ENCODE data around the gene MFRP. TPM values are rescaled to one million over a fixed set of nuclear protein-coding genes. Genes with fewer than 3 reads are reported as not detected.

The MFRP gene
- total and polyA plus RNA-seq, 9 of the 15 experiments (the other 6 are each of a cell fraction or from before 2014, with no cell fraction given) = not detected

GRCh38 chr11:119338318-119338890 lies 8.1 kb downstream of the MFRP start:
- ChIA-PET POLR2A (interaction anchor here (0.6 to 2.6 kb wide), 21 partner anchors 10 to 450 kb away, joined by 3 to 22 read pairs (median 5); partner anchors contain the start of genes C2CD2L, MCAM and USP2), CTCF (ENCODE audit: low intra/inter-chr PET ratio) (interaction anchor here (0.7 to 1.5 kb wide), 3 partner anchors 134 to 432 kb away, joined by 3 to 6 read pairs (median 3); no protein-coding TSS in a partner anchor)
- FAIRE-seq = peak; percentile 88
- H3K9me1 ChIP-seq (ENCODE audit: control insufficient read depth, insufficient read depth, low read length) = no peaks in the 10 kb centered on the region
- H2AFZ ChIP-seq (ENCODE audit: low read depth, low read length) = no peak overlapping the region
- H3K9ac ChIP-seq (ENCODE audit: insufficient read depth in 1 of 2, low read depth in 2 of 2, low read length in 2 of 2) = peak overlapping the region in 1 of 2 experiments; percentile 23; a peak in 1 of 4 replicates
- 2% methylated on average over 16 of the region's 17 CpGs for WGBS (ENCODE audit: insufficient coverage, low coverage, missing lambda C conversion rate)
- H3K9me3 ChIP-seq (replicated peaks; ENCODE audit: control insufficient read depth, insufficient read depth, low read depth, low read length) = no peaks in the 10 kb centered on the region
- peak overlapping the region; percentile 66 for H3K4me2 ChIP-seq (ENCODE audit: insufficient read depth, low read length)
- in situ Hi-C loops (cut with MboI) (no loop called here), intact Hi-C loops (cut with micrococcal nuclease) (loop anchor here (2.0 to 5.0 kb wide), 2 partner anchors 34 to 136 kb away; no protein-coding TSS in a partner anchor)
- H3K36me3 ChIP-seq (ENCODE audit: control insufficient read depth, insufficient read depth, low read length) = peaks cover 17% of the 10 kb centered on the region; the same call in 1 of the 3 replicates
- no peaks in the 10 kb centered on the region for H4K20me1 ChIP-seq (replicated peaks; ENCODE audit: control insufficient read depth, insufficient read depth, low read length)
- ATAC-seq = peak; percentile 73
- H3K27me3 ChIP-seq (ENCODE audit: control insufficient read depth in 2 of 2, insufficient read depth in 2 of 2, low read length in 2 of 2) = peaks cover 0 to 14% of the 10 kb centered on the region in 2 experiments; a peak in 3 of 5 replicates
- H3K4me3 ChIP-seq = no peak overlapping the region
- 0 out of 3 replicates have a peak overlapping the region, but pooled peaks have one; percentile 23 for H3K27ac ChIP-seq (ENCODE audit: extremely low read depth, low read depth, low read length)
- peak; percentile 74 to 89 (median 82) for DNase-seq (ENCODE audit: extremely low read depth in 1 of 4, low spot score in 3 of 4)
- peaks cover 30% of the 10 kb centered on the region for H3K79me2 ChIP-seq (ENCODE audit: control insufficient read depth, insufficient read depth, low read length)
- no TSS peak for BruUV-seq (replicated peaks)
- peaks cover 23 to 70% of the 10 kb centered on the region in 2 experiments; a peak in 4 of 5 replicates for H3K4me1 ChIP-seq (replicated peaks in 1 of 2; ENCODE audit: control insufficient read depth in 2 of 2, insufficient read depth in 2 of 2, low read length in 2 of 2)
- TF ChIP-seq RCOR1 (IDR thresholded peaks at IDR 0.05; ENCODE audit: borderline replicate concordance in 1 of 2, low read depth in 2 of 2, low read length in 2 of 2) (peak in 1 of 2 experiments; percentile 30; a peak in 1 of 4 replicates), XRCC5 (IDR thresholded peaks at IDR 0.05; ENCODE audit: low read depth, low read length) (peak; percentile 70; the same call in 1 of the 2 replicates), FOSL1 (tag; conservative IDR thresholded peaks at IDR 0.05) (0 out of 2 replicates have a peak, but pooled peaks have one; percentile 12), SMARCA4 (IDR thresholded peaks at IDR 0.05) (no peak), STAT6 (CRISPR knock-in tag; IDR thresholded peaks at IDR 0.05) (no peak), TBL1XR1 (IDR thresholded peaks at IDR 0.05; ENCODE audit: low read length in 2 of 2) (no peak), CREM (IDR thresholded peaks at IDR 0.05; ENCODE audit: low read depth) (peak; percentile 51; the same call in 1 of the 2 replicates), ATF1 (CRISPR knock-in tag; IDR thresholded peaks at IDR 0.05) (no peak), ATF1 (tag; IDR thresholded peaks at IDR 0.05) (peak; percentile 30; the same call in 1 of the 2 replicates), SRSF1 (IDR thresholded peaks at IDR 0.05; ENCODE audit: low read depth, low read length) (no peak), RBM22 (IDR thresholded peaks at IDR 0.05; ENCODE audit: low read depth, low read length, poor library complexity, severe bottlenecking) (no peak), SOX6 (IDR thresholded peaks at IDR 0.05) (no peak; the same call in 1 of the 2 replicates), KDM1A (IDR thresholded peaks at IDR 0.05) (no peak), MYNN (IDR thresholded peaks at IDR 0.05) (0 out of 2 replicates have a peak, but pooled peaks have one; percentile 46), MYNN (CRISPR knock-in tag; IDR thresholded peaks at IDR 0.05) (no peak), ZNF197 (CRISPR knock-in tag; IDR thresholded peaks at IDR 0.05; ENCODE audit: low read depth) (no peak), MAZ (CRISPR knock-in tag; conservative IDR thresholded peaks at IDR 0.05 in 1 of 2, IDR thresholded peaks at IDR 0.05 in 1 of 2) (peak in 1 of 2 experiments; percentile 78; a peak in 2 of 4 replicates), GTF2A2 (tag; IDR thresholded peaks at IDR 0.05) (no peak), ARID3B (CRISPR knock-in tag; IDR thresholded peaks at IDR 0.05; ENCODE audit: borderline replicate concordance) (no peak), ZNF146 (CRISPR knock-in tag; IDR thresholded peaks at IDR 0.05; ENCODE audit: unreplicated experiment) (no peak)

All from K562 (cell line).